GM23248 (cell line): Measurements from ENCODE around the gene SPATS1. TPM values are rescaled to one million over a fixed set of nuclear protein-coding genes. Genes with fewer than 3 reads are reported as not detected.

ENCODE experiments used
- DNase-seq: peaks from one replicate; pipeline ENCODE4 v3.0.0-alpha.2; 2015
- H2AFZ ChIP-seq: fragments of 200-600 bp; sonication (generic); 2 replicates; pipeline ENCODE4 v1.6.1; 2016; ENCODE audit warnings: antibody characterized with exemption
- H3F3A ChIP-seq: fragments of 200-600 bp; sonication (generic); 2 replicates; pipeline ENCODE4 v1.6.1; 2016; ENCODE audit warnings: mild to moderate bottlenecking, antibody characterized with exemption, mixed run types; ENCODE audit not compliant: insufficient read depth
- H3K27ac ChIP-seq: fragments of 200-600 bp; sonication (generic); 2 replicates; pipeline ENCODE4 v1.5.1; 2016; ENCODE audit warnings: mild to moderate bottlenecking
- H3K27me3 ChIP-seq: fragments of 200-600 bp; sonication (generic); replicated peaks from 2 replicates; pipeline ENCODE4 v1.6.1; 2016; ENCODE audit warnings: mild to moderate bottlenecking; ENCODE audit not compliant: insufficient read depth
- H3K36me3 ChIP-seq: fragments of 200-600 bp; sonication (generic); 2 replicates; pipeline ENCODE4 v1.6.1; 2016; ENCODE audit warnings: low read depth, mild to moderate bottlenecking
- H3K4me1 ChIP-seq: fragments of 200-600 bp; sonication (generic); 2 replicates; pipeline ENCODE4 v1.6.1; 2016; ENCODE audit warnings: mild to moderate bottlenecking; ENCODE audit not compliant: insufficient read depth
- H3K4me2 ChIP-seq: fragments of 200-600 bp; sonication (generic); one replicate; pipeline ENCODE4 v1.6.1; 2016; ENCODE audit warnings: mild to moderate bottlenecking; ENCODE audit not compliant: unreplicated experiment
- H3K4me3 ChIP-seq: fragments of 200-600 bp; sonication (generic); 2 replicates; pipeline ENCODE4 v1.5.1; 2016; ENCODE audit warnings: mild to moderate bottlenecking
- H3K79me2 ChIP-seq: fragments of 200-600 bp; sonication (generic); 2 replicates; pipeline ENCODE4 v1.6.1; 2016; ENCODE audit warnings: mild to moderate bottlenecking; ENCODE audit not compliant: insufficient read depth
- H3K9ac ChIP-seq: fragments of 200-600 bp; sonication (generic); 2 replicates; pipeline ENCODE4 v1.6.1; 2016; ENCODE audit warnings: mild to moderate bottlenecking
- H3K9me2 ChIP-seq: fragments of 200-600 bp; sonication (generic); 2 replicates; pipeline ENCODE4 v1.6.1; 2016; ENCODE audit warnings: mixed run types, mild to moderate bottlenecking, moderate library complexity; ENCODE audit not compliant: insufficient read depth
- H3K9me3 ChIP-seq: fragments of 200-600 bp; sonication (generic); one replicate; pipeline ENCODE4 v1.6.1; 2017; ENCODE audit warnings: low read depth
- H4K20me1 ChIP-seq: fragments of 200-600 bp; sonication (generic); 2 replicates; pipeline ENCODE4 v1.6.0; 2016; ENCODE audit not compliant: insufficient read depth
- EZH2 ChIP-seq: fragments of 200-600 bp; sonication (generic); IDR thresholded peaks from 2 replicates; pipeline ENCODE4 v1.6.1; 2018; ENCODE audit warnings: antibody characterized with exemption, mild to moderate bottlenecking; ENCODE audit not compliant: insufficient read depth, poor library complexity, severe bottlenecking
- EZH2phosphoT487 ChIP-seq: fragments of 200-600 bp; sonication (generic); IDR thresholded peaks from 2 replicates; pipeline ENCODE4 v1.6.1; 2018; ENCODE audit warnings: antibody characterized with exemption, moderate library complexity, mild to moderate bottlenecking, low read depth; ENCODE audit not compliant: insufficient read depth
- WGBS, 2 experiments: methylation state at CpG; one replicate each; pipeline ENCODE4 v1.1.6; 2015 to 2017; ENCODE audit warnings: low lambda C conversion rate in 2 of 2, low coverage in 1 of 2; ENCODE audit errors: missing lambda C conversion rate in 2 of 2; 5-methylcytosine and 5-hydroxymethylcytosine counted together
- in situ Hi-C: fragments of 300-500 bp; cut with MboI; formaldehyde crosslinking; loops from 2 replicates; pipeline ENCODE4 v1.15.0; 2020
- polyA plus RNA-seq: library from polyadenylated mRNA; unstranded; fragments of >200 nt; fragmentation: Nextera tagmentation; extraction: Ambion mirVana; gene quantifications from 2 replicates; pipeline ENCODE4 v1.2.1, GENCODE V29; 2016
- total RNA-seq: library from RNA; depleted of rRNA; stranded (reverse); fragments of >200 nt; shearing (Covaris generic); gene quantifications from 2 replicates; pipeline ENCODE4 v1.2.3, GENCODE V29; 2014

SPATS1 gene
- total and polyA plus RNA-seq, 2 experiments from 2014 or later: not detected

DNA sequence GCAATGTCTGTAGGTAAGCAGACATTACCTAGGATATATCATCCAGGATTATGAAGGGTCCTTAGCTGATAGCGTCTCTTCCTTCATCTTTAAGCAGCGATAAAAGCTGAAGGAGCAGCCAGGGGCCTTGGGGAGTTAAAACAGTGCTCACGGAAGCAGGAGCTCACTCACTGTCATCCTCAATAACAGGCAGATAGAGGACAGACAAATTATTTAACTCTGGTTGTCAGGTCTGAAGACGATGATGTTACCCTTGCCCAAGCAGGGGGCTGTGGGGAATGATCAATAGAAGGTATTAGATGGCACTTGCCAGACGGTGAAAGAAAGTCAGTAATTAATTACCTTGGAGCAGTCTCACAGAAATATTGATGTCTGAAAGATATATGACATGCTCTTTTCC, 12.6 kb upstream of the SPATS1 start:
- Histone ChIP-seq H3K9me2 (no peaks in the 10 kb centered on the region), H3K27me3 (peaks cover 34% of the 10 kb centered on the region), H3K4me1 (no peaks in the 10 kb centered on the region), H3K9me3 (no peaks in the 10 kb centered on the region), H3K4me3 (no peak overlapping the region), H3K9ac (no peak overlapping the region), H4K20me1 (no peaks in the 10 kb centered on the region), H3K27ac (no peak overlapping the region), H3K4me2 (no peak overlapping the region), H2AFZ (no peak overlapping the region), H3K36me3 (no peaks in the 10 kb centered on the region), H3K79me2 (no peaks in the 10 kb centered on the region), H3F3A (no peaks in the 10 kb centered on the region)
- no peak for DNase-seq
- WGBS, 2 experiments: 66 to 67% methylated on average over 5 of the region's 5 CpGs
- in situ Hi-C loops: no loop called here
- TF ChIP-seq EZH2phosphoT487 (no peak), EZH2 (no peak)

DNA sequence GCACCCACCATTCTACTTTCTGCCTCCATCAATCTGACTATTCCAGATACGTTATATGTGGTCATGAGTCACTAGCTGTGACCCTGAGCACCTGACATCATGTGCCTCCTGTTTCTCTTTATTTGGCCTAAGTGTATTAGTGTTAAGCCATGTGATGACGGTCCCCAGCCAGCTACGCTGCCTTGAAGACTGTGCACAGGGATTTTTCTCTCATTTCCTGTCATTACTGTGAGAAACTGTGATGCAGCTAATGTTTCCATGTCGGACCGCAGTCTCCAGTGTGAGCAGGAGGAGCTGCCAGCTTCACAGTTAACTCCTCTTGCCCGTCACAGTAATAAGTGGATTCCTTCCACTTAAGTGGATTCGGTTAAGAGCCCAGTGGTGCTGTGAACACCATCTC, 9.9 kb upstream of the SPATS1 start:
- Histone ChIP-seq H3K9me3 (no peaks in the 10 kb centered on the region), H3K9me2 (no peaks in the 10 kb centered on the region), H3K79me2 (no peaks in the 10 kb centered on the region), H3F3A (no peaks in the 10 kb centered on the region), H2AFZ (no peak overlapping the region), H3K9ac (no peak overlapping the region), H3K27me3 (peaks cover 29% of the 10 kb centered on the region), H3K4me1 (no peaks in the 10 kb centered on the region), H3K4me2 (no peak overlapping the region), H4K20me1 (no peaks in the 10 kb centered on the region), H3K27ac (no peak overlapping the region), H3K36me3 (no peaks in the 10 kb centered on the region), H3K4me3 (no peak overlapping the region)
- in situ Hi-C loops: no loop called here
- peak; percentile 43 for DNase-seq
- TF ChIP-seq EZH2 (no peak), EZH2phosphoT487 (no peak)
- WGBS, 2 experiments: 23 to 25% methylated on average over 7 of the region's 7 CpGs

DNA sequence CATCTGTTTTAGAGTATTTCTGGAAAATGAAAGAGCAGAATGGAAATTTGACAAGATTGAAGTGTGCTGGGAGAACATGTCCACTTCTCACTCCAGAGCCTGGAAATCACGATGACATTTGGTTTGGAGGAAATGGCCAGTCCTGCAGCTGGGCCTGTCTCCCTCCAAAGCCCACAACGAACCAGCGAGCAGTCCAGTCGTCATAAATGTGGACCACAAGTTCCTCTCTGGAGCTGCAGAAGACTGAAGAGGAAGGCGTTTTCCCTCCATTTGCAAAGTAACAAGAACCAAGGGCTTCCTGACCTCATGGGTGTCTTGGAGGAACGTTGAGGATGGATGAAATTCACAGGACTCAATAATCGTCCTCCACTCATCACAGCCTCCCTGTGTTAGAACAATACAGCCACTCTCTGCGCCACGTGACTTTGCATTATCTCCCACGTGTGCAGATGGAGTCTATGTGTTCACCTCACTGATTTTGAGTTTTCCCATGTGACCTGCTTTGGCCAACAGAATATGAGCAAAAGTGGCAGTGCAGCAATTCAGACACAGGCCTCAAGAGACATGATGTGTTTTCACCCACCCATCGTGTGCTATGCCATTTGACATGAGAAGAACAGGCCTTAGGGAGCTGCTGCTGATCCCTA, 9.1 kb upstream of the SPATS1 start:
- DNase-seq: no peak
- H4K20me1 ChIP-seq: no peaks in the 10 kb centered on the region
- H3K4me2 ChIP-seq: no peak overlapping the region
- H3K79me2 ChIP-seq: no peaks in the 10 kb centered on the region
- H2AFZ ChIP-seq: no peak overlapping the region
- 48 to 52% methylated on average over 11 of the region's 11 CpGs for WGBS, 2 experiments
- H3K9ac ChIP-seq: no peak overlapping the region
- peaks cover 28% of the 10 kb centered on the region for H3K27me3 ChIP-seq
- no peaks in the 10 kb centered on the region for H3K9me2 ChIP-seq
- in situ Hi-C loops: no loop called here
- H3K4me3 ChIP-seq: no peak overlapping the region
- no peaks in the 10 kb centered on the region for H3K4me1 ChIP-seq
- no peak overlapping the region for H3K27ac ChIP-seq
- no peaks in the 10 kb centered on the region for H3K36me3 ChIP-seq
- H3F3A ChIP-seq: no peaks in the 10 kb centered on the region
- H3K9me3 ChIP-seq: no peaks in the 10 kb centered on the region
- TF ChIP-seq EZH2phosphoT487: no peak
- no peak for TF ChIP-seq EZH2

DNA sequence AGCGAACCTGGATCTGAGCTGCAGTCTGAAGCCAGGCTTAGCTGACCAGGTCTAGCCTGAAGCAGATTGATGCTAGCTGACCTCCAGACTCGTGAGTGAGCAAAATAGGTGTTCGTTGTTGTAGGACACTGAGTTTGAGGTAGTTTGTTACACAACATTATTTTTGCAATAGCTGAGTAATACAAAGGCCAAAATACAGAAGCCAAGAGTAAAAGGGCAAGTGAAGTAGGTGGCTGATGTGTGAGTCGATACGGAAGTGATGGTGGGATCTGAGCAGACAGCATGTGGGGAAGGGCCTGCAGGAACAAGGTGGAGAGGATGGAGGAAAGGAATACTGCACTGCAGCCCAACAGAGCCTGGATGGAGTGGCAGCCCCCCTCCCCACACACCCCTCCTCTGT, 8.5 kb upstream of the SPATS1 start:
- no peaks in the 10 kb centered on the region for H4K20me1 ChIP-seq
- no peaks in the 10 kb centered on the region for H3K4me1 ChIP-seq
- no peaks in the 10 kb centered on the region for H3K36me3 ChIP-seq
- no peak for DNase-seq
- H3K4me2 ChIP-seq: no peak overlapping the region
- H3K9me3 ChIP-seq: no peaks in the 10 kb centered on the region
- no peak overlapping the region for H2AFZ ChIP-seq
- H3K79me2 ChIP-seq: no peaks in the 10 kb centered on the region
- H3K9me2 ChIP-seq: no peaks in the 10 kb centered on the region
- no peak overlapping the region for H3K4me3 ChIP-seq
- H3K27ac ChIP-seq: no peak overlapping the region
- no peak for TF ChIP-seq EZH2phosphoT487
- no peak for TF ChIP-seq EZH2
- WGBS, 2 experiments: 77 to 79% methylated on average over 5 of the region's 5 CpGs
- H3K27me3 ChIP-seq: peaks cover 26% of the 10 kb centered on the region
- no peak overlapping the region for H3K9ac ChIP-seq
- H3F3A ChIP-seq: no peaks in the 10 kb centered on the region
- in situ Hi-C loops: no loop called here
